Upper lobe of right lung (tissue), 1 donor: Measurements from ENCODE around the gene OSBPL2. TPM values are rescaled to one million over a fixed set of nuclear protein-coding genes. Genes with fewer than 3 reads are reported as not detected.

Experiments used
- ATAC-seq: fragments of 200-7000 bp; cut with Tn5 transposase; one replicate; pipeline ENCODE4 v1.9.1; 2020; ENCODE audit warnings: mild to moderate bottlenecking, moderate library complexity
- DNase-seq: peaks from one replicate; pipeline ENCODE4 v3.0.0-alpha.2; 2020
- H3K27ac ChIP-seq: fragments of 200-600 bp; one replicate; pipeline ENCODE4 v1.8.0; 2022
- H3K27me3 ChIP-seq: fragments of 200-600 bp; one replicate; pipeline ENCODE4 v1.8.0; 2022; ENCODE audit warnings: mild to moderate bottlenecking
- H3K36me3 ChIP-seq: fragments of 200-600 bp; one replicate; pipeline ENCODE4 v1.8.0; 2022
- H3K4me1 ChIP-seq: fragments of 200-600 bp; one replicate; pipeline ENCODE4 v1.8.0; 2022
- H3K4me3 ChIP-seq: fragments of 200-600 bp; one replicate; pipeline ENCODE4 v1.8.0; 2022; ENCODE audit warnings: mild to moderate bottlenecking
- H3K9me3 ChIP-seq: fragments of 200-600 bp; one replicate; pipeline ENCODE4 v1.8.0; 2022
- CTCF ChIP-seq: fragments of 200-600 bp; IDR thresholded peaks from one replicate; pipeline ENCODE4 v1.8.0; 2022; ENCODE audit warnings: antibody characterized with exemption
- intact Hi-C: fragments of 100-400 bp; cut with DNase I; formaldehyde crosslinking; loops from one replicate; pipeline ENCODE4 v1.11.0; 2022
- total RNA-seq: library from RNA; stranded (reverse); fragmentation: NEBNext Ultra II Directional; extraction: Animal tissue kit (Norgen Biotek cat#: 25700); gene quantifications from one replicate; pipeline ENCODE4 v1.2.1, GENCODE V29; 2021
- donor health status: DM: no; HTN: yes; CAD: no; lungs with severe emphysema.

OSBPL2 gene
- total RNA-seq, 1 donor from 2014 or later, result 52.3 TPM

- ATAC-seq, result no peak
These were observed 10.7 kb downstream of the OSBPL2 start for GRCh38 chr20:62248890-62249560.

GRCh38 chr20:62252342-62252966 lies 14.1 kb downstream of the OSBPL2 start:
- Histone ChIP-seq H3K4me1 (peaks cover 4% of the 10 kb centered on the region), H3K27me3 (no peaks in the 10 kb centered on the region), H3K9me3 (no peaks in the 10 kb centered on the region), H3K27ac (no peak overlapping the region), H3K4me3 (no peak overlapping the region), H3K36me3 (peaks cover 17% of the 10 kb centered on the region)
- DNase-seq, result no peak
- intact Hi-C loops, result no loop called here
- TF ChIP-seq CTCF, result no peak
- no peak for ATAC-seq

More at GRCh38 chr20:62248890-62249560, 10.7 kb downstream of the OSBPL2 start:
- intact Hi-C loops, result no loop called here
- no peak overlapping the region for H3K4me3 ChIP-seq
- no peaks in the 10 kb centered on the region for H3K36me3 ChIP-seq
- H3K4me1 ChIP-seq, result peaks cover 4% of the 10 kb centered on the region
- no peaks in the 10 kb centered on the region for H3K9me3 ChIP-seq
- no peak for TF ChIP-seq CTCF
- no peaks in the 10 kb centered on the region for H3K27me3 ChIP-seq
- H3K27ac ChIP-seq, result no peak overlapping the region
- no peak for DNase-seq

GRCh38 chr20:62253398-62253797 lies 15.1 kb downstream of the OSBPL2 start:
- no peak for ATAC-seq
- H3K4me3 ChIP-seq, result no peak overlapping the region
- H3K27ac ChIP-seq, result no peak overlapping the region
- H3K9me3 ChIP-seq, result no peaks in the 10 kb centered on the region
- peaks cover 4% of the 10 kb centered on the region for H3K4me1 ChIP-seq
- DNase-seq, result no peak
- TF ChIP-seq CTCF, result no peak
- intact Hi-C loops, result no loop called here
- H3K36me3 ChIP-seq, result peaks cover 25% of the 10 kb centered on the region
- H3K27me3 ChIP-seq, result no peaks in the 10 kb centered on the region

GRCh38 chr20:62254021-62254724 lies 15.9 kb downstream of the OSBPL2 start:
- ATAC-seq (no peak), DNase-seq (no peak)
- Histone ChIP-seq H3K9me3 (no peaks in the 10 kb centered on the region), H3K4me1 (no peaks in the 10 kb centered on the region), H3K27ac (no peak overlapping the region), H3K36me3 (peaks cover 28% of the 10 kb centered on the region), H3K4me3 (no peak overlapping the region), H3K27me3 (no peaks in the 10 kb centered on the region)
- TF ChIP-seq CTCF, result no peak
- intact Hi-C loops, result no loop called here

GRCh38 chr20:62255976-62256375 lies 17.7 kb downstream of the OSBPL2 start:
- Histone ChIP-seq H3K9me3 (no peaks in the 10 kb centered on the region), H3K27ac (no peak overlapping the region), H3K4me1 (no peaks in the 10 kb centered on the region), H3K36me3 (peaks cover 42% of the 10 kb centered on the region), H3K27me3 (no peaks in the 10 kb centered on the region), H3K4me3 (no peak overlapping the region)
- intact Hi-C loops, result no loop called here
- DNase-seq, result no peak
- no peak for ATAC-seq
- no peak for TF ChIP-seq CTCF
